ENCODE results near the gene MAT2B. TPM values are rescaled to one million over a fixed set of nuclear protein-coding genes. Genes with fewer than 3 reads are reported as not detected.

MAT2B gene
- total RNA-seq, 1 donor from 2014 or later: 56.4 TPM

DNA sequence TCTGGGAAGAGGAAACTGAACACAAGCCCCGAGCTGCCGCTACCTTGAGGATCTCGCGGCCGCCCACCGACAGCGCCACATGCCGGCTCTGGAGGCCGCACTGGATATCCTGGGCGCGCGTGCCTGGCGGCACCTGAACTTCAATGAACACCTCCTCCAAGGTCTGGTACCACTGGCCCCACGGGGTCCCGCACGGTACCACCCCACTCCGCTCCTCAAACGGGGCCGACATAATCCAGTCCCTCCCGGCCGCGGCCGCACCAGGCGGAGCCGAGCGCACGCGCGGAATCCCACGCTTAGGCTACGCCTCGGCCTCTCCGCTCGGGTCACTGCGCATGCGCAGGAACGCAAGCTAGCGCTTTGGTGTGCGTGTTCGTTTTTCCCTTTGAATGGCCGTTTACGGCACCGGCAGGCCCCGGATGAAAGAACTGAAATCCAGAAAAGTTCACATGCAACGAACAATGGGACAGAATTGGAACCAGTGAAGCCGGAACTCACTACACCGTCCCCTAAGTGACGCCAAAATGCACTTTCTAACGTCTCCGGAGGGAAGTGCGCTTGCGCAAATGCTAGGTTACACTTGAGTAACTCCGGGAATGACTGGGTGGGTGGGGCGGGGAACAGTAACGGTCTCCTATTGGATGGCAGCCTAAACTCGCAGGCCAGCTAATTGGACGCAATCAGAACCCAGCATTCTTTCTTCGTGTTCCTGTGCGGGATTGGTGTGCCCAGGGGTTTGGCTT is 45.4 kb upstream of the MAT2B start, which contains the start of gene NUDCD2:
Gene NUDCD2, minus strand, starts transcription at position 284 of the 743 bp plus-strand sequence. Its CDS starts 52 bp downstream, at position 232.
- peaks cover 21% of the 10 kb centered on the region for H3K36me3 Mint-ChIP-seq
- TF ChIP-seq, protein P1, sequence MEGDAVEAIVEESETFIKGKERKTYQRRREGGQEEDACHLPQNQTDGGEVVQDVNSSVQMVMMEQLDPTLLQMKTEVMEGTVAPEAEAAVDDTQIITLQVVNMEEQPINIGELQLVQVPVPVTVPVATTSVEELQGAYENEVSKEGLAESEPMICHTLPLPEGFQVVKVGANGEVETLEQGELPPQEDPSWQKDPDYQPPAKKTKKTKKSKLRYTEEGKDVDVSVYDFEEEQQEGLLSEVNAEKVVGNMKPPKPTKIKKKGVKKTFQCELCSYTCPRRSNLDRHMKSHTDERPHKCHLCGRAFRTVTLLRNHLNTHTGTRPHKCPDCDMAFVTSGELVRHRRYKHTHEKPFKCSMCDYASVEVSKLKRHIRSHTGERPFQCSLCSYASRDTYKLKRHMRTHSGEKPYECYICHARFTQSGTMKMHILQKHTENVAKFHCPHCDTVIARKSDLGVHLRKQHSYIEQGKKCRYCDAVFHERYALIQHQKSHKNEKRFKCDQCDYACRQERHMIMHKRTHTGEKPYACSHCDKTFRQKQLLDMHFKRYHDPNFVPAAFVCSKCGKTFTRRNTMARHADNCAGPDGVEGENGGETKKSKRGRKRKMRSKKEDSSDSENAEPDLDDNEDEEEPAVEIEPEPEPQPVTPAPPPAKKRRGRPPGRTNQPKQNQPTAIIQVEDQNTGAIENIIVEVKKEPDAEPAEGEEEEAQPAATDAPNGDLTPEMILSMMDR (conservative IDR thresholded peaks at IDR 0.05): peak; percentile 48

DNA sequence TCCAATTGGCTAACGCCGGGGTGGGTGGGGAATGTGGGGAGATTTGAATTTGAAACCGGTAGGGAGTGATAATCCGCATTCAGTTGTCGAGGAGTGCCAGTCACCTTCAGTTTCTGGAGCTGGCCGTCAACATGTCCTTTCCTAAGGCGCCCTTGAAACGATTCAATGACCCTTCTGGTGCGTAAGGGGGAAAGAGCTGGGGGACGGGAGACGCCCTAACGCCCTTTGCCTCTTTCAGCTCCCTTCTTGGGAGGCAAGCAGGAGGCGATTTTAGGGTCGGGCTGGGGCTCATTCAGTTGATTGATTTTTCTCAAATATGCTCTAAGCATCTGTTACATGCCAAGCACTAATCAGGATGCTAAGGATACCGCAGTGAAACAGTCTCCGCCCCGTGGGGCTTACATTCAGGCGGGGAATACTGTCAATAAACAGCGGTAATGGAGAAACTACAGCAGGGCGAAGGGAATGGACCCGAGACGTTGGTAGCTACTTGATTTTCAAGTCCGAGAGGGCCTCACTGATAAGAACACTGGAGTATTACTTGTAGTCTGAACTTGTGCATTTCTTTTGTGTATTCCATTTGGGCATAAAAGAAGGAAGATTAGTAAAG is 44.8 kb upstream of the MAT2B start, which contains the start of gene HMMR:
Gene HMMR, plus strand, starts transcription at position 71 of the 610 bp plus-strand sequence. Its CDS starts 61 bp downstream, at position 132.
- TF ChIP-seq, protein P1 (conservative IDR thresholded peaks at IDR 0.05): no peak
- Mint-ChIP-seq H3K27ac (peak within 1 kb of the TSS; percentile 100), H3K4me3 (peak within 1 kb of the TSS; percentile 95), H3K9me3 (no peaks in the 10 kb centered on the region), H3K36me3 (peaks cover 16% of the 10 kb centered on the region), H3K27me3 (no peaks in the 10 kb centered on the region), H3K4me1 (ENCODE audit: unreplicated experiment) (peaks cover 22% of the 10 kb centered on the region)
- no peak for DNase-seq (ENCODE audit: extremely low spot score, unreplicated experiment)

More for the DNA sequence above, 45.4 kb upstream of the MAT2B start, which contains the start of gene NUDCD2:
- peak within 1 kb of the TSS; percentile 95 for H3K4me3 Mint-ChIP-seq
- H3K9me3 Mint-ChIP-seq: no peaks in the 10 kb centered on the region
- peak; percentile 96 for DNase-seq (ENCODE audit: extremely low spot score, unreplicated experiment)
- H3K27me3 Mint-ChIP-seq: no peaks in the 10 kb centered on the region
- H3K27ac Mint-ChIP-seq: peak within 1 kb of the TSS; percentile 100
- peaks cover 26% of the 10 kb centered on the region for H3K4me1 Mint-ChIP-seq (ENCODE audit: unreplicated experiment)

DNA sequence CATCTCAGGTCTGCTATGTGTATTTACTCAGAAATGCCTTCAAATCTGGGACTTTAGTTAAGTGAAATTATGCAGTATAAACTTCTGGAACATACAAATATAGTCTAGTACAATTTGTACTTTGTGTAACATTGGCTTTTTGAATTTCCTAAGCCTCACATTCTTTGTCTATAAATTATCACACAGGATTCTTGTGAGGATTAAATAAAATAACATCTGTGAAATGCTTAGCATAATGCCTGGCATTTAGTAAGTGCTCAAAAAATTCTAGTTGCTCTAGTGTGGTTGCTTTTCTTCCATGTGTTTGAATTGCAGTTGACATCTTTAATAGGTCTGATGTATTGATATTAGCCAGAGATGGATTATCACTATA is 42.4 kb upstream of the MAT2B start:
- DNase-seq (ENCODE audit: extremely low spot score, unreplicated experiment): no peak
- H3K4me3 Mint-ChIP-seq: no peak overlapping the region
- TF ChIP-seq, protein P1 (conservative IDR thresholded peaks at IDR 0.05): no peak
- H3K27me3 Mint-ChIP-seq: no peaks in the 10 kb centered on the region
- H3K4me1 Mint-ChIP-seq (ENCODE audit: unreplicated experiment): peaks cover 9% of the 10 kb centered on the region
- peaks cover 8% of the 10 kb centered on the region for H3K36me3 Mint-ChIP-seq
- no peaks in the 10 kb centered on the region for H3K9me3 Mint-ChIP-seq
- H3K27ac Mint-ChIP-seq: no peak overlapping the region

DNA sequence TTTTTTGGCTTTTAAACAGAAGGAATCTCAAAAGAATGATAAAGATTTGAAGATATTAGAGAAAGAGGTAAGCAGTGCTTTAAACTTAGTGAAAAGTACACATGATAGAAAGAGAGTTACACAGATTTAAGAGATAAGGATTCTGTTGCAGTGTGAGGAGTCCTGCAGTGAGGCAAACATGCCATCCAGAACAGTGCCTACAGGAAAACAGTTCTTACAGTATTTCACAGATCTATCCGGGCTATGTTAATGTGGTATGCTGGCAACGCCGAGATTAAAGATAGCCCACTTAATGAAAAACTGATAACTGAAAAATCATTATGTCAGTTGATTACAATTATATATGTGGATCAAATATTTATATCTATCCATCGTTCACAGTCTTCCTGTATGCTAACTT is 37.7 kb upstream of the MAT2B start:
- Mint-ChIP-seq H3K36me3 (peaks cover 18% of the 10 kb centered on the region), H3K4me1 (ENCODE audit: unreplicated experiment) (no peaks in the 10 kb centered on the region), H3K27ac (no peak overlapping the region)

DNA sequence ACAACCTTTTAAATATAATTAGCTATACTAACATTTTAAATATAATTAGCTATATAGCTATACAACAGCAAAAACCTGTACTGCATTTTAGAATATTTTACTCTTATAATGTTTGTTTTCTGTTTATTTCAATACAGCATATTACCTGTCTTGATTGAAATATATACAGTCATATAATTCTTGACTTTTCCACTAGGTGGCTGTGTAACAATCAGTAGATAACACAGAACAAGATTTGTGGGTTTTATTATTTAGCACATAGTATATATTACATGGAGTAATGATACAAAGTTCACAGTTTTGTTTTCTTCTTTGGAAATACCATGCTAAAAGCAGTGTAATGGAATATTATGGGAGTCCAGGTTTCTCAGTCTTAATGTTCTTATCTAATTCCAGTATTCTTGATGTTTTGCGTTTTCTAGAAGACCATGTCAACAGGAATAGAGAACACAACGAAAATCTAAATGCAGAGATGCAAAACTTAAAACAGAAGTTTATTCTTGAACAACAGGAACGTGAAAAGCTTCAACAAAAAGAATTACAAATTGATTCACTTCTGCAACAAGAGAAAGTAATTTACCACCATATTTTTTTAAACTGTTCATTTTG is 31.7 kb upstream of the MAT2B start:
- no peaks in the 10 kb centered on the region for H3K27me3 Mint-ChIP-seq
- H3K27ac Mint-ChIP-seq: no peak overlapping the region
- peaks cover 20% of the 10 kb centered on the region for H3K36me3 Mint-ChIP-seq
- TF ChIP-seq, protein P1 (conservative IDR thresholded peaks at IDR 0.05): peak; percentile 66
- no peak overlapping the region for H3K4me3 Mint-ChIP-seq
- no peaks in the 10 kb centered on the region for H3K4me1 Mint-ChIP-seq (ENCODE audit: unreplicated experiment)
- no peaks in the 10 kb centered on the region for H3K9me3 Mint-ChIP-seq
- DNase-seq (ENCODE audit: extremely low spot score, unreplicated experiment): no peak

More for the DNA sequence above, 37.7 kb upstream of the MAT2B start:
- TF ChIP-seq, protein P1 (conservative IDR thresholded peaks at IDR 0.05): no peak
- DNase-seq (ENCODE audit: extremely low spot score, unreplicated experiment): no peak
- no peak overlapping the region for H3K4me3 Mint-ChIP-seq
- no peaks in the 10 kb centered on the region for H3K27me3 Mint-ChIP-seq
- H3K9me3 Mint-ChIP-seq: no peaks in the 10 kb centered on the region
